SJCRH30 (cell line): Measurements from ENCODE around the gene WSCD1. TPM values are rescaled to one million over a fixed set of nuclear protein-coding genes. Genes with fewer than 3 reads are reported as not detected.

Experiments
- DNase-seq, 2 experiments: peaks; one replicate each; pipeline ENCODE4 v3.0.0-alpha.2; 2015 to 2020
- H3K27ac ChIP-seq: fragments of 250-450 bp; sonication (Bioruptor Pico); 2 replicates; pipeline ENCODE4 v1.5.1; 2020; ENCODE audit warnings: mild to moderate bottlenecking, moderate library complexity
- H3K27me3 ChIP-seq: fragments of 250-450 bp; sonication (Bioruptor Pico); 2 replicates; pipeline ENCODE4 v1.5.1; 2020; ENCODE audit warnings: mild to moderate bottlenecking, moderate library complexity
- H3K36me3 ChIP-seq: fragments of 250-450 bp; sonication (Bioruptor Pico); 2 replicates; pipeline ENCODE4 v1.5.1; 2020; ENCODE audit warnings: mild to moderate bottlenecking, moderate library complexity
- H3K4me1 ChIP-seq: fragments of 250-450 bp; sonication (Bioruptor Pico); 2 replicates; pipeline ENCODE4 v1.5.1; 2020; ENCODE audit warnings: mild to moderate bottlenecking, moderate library complexity
- H3K4me3 ChIP-seq: fragments of 250-450 bp; sonication (Bioruptor Pico); 2 replicates; pipeline ENCODE4 v1.5.1; 2020; ENCODE audit warnings: mild to moderate bottlenecking, moderate library complexity
- H3K9me3 ChIP-seq: fragments of 250-450 bp; sonication (Bioruptor Pico); replicated peaks from 2 replicates; pipeline ENCODE4 v1.5.1; 2020; ENCODE audit warnings: mild to moderate bottlenecking, moderate library complexity
- total RNA-seq: library from RNA; depleted of rRNA; stranded (reverse); fragments of >200 nt; shearing (Covaris generic); gene quantifications from 2 replicates; pipeline ENCODE4 v1.2.3, GENCODE V29; 2014

Gene WSCD1
- total RNA-seq, 1 experiment from 2014 or later = 101 TPM

DNA sequence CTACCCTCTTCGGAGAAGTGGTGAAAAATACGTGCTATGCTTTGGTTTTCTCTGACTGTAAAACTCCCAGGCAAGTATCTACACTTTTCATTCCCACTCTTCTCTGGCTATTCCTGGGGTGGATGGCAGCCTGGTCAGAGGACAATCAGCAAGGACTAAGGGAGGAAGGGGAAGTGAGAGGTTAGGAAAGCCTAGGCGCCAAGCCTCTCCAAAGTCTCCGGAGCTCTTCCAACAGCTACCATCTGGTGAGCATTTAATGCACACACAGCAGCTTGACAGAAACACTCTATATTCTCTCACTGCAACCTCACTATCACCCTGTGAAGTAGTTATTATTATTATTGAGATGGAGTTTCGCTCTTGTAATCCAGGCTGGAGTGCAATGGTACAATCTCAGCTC, 65.1 kb downstream of the WSCD1 start:
- Histone ChIP-seq H3K27me3 (no peaks in the 10 kb centered on the region), H3K4me3 (no peak overlapping the region), H3K9me3 (no peaks in the 10 kb centered on the region), H3K27ac (no peak overlapping the region), H3K36me3 (no peaks in the 10 kb centered on the region), H3K4me1 (no peaks in the 10 kb centered on the region)
- no peak for DNase-seq

DNA sequence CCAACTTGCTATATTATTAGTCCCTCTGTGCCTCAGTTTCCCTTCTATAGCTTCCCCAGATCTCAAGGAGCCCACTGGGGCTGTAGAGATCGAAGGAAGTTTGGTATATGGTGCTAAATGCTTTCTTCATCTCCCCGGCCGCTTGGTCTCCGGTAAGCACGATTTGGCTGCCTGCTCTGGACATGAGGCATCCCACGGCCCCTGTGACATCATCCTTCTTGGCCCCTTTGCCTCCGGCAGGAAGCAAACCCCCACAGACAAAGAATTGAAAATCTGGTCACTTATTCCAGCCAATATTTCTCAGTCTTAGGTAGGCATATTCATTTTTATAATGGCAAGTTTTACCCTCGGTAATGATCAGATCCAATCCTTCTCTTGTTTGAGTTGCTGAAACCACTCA, 65.8 kb downstream of the WSCD1 start:
- Histone ChIP-seq H3K4me3 (no peak overlapping the region), H3K4me1 (no peaks in the 10 kb centered on the region), H3K27ac (no peak overlapping the region), H3K36me3 (no peaks in the 10 kb centered on the region), H3K9me3 (no peaks in the 10 kb centered on the region), H3K27me3 (no peaks in the 10 kb centered on the region)
- no peak for DNase-seq

GRCh38 chr17:6137716-6138502, 67.7 kb downstream of the WSCD1 start:
- Histone ChIP-seq H3K4me3 (no peak overlapping the region), H3K27me3 (no peaks in the 10 kb centered on the region), H3K36me3 (no peaks in the 10 kb centered on the region), H3K9me3 (no peaks in the 10 kb centered on the region), H3K27ac (no peak overlapping the region), H3K4me1 (no peaks in the 10 kb centered on the region)
- no peak for DNase-seq

GRCh38 chr17:6138761-6139446, 68.7 kb downstream of the WSCD1 start:
- no peaks in the 10 kb centered on the region for H3K36me3 ChIP-seq
- H3K4me1 ChIP-seq = no peaks in the 10 kb centered on the region
- no peak overlapping the region for H3K4me3 ChIP-seq
- H3K27ac ChIP-seq = no peak overlapping the region
- H3K9me3 ChIP-seq = no peaks in the 10 kb centered on the region
- no peaks in the 10 kb centered on the region for H3K27me3 ChIP-seq
- no peak for DNase-seq

DNA sequence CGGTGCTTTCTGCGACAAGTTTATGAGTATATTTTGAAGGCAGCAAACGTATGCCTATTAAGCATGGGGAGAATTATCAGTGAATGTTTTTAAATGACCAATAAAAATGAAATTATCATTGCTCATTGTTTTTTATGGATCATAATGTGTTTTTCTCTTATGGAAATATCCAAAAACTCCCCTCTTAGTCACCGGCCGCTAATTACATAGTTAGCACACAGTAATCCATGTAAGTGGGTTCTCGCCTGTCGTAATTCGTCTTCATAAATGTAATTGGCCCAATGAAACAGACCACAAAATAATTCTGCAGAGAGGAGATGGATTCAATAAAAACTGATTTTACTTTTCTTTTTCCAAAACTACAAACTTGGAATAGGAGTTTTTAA, 69.3 kb downstream of the WSCD1 start:
- no peak for DNase-seq
- Histone ChIP-seq H3K9me3 (no peaks in the 10 kb centered on the region), H3K27me3 (no peaks in the 10 kb centered on the region), H3K36me3 (no peaks in the 10 kb centered on the region), H3K4me1 (no peaks in the 10 kb centered on the region), H3K27ac (no peak overlapping the region), H3K4me3 (no peak overlapping the region)

DNA sequence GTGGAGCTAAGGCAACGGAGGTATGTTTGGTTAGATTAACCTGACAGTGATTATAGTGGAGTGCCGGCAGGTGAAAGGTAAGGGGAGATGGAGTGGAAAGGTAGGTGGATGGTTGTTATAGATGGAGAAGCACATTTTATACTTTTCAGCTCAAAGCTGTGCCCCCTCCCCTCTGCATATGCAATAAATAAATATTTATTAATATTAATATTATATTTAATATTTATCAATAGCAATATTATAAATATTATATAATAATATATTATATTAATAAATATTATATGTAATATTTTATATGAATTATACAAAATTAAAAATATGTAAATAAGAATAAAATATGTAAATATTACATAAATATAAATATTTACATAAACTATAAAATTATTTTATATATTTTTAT, 70.0 kb downstream of the WSCD1 start:
- Histone ChIP-seq H3K27ac (no peak overlapping the region), H3K36me3 (no peaks in the 10 kb centered on the region), H3K9me3 (no peaks in the 10 kb centered on the region), H3K27me3 (no peaks in the 10 kb centered on the region), H3K4me1 (no peaks in the 10 kb centered on the region), H3K4me3 (no peak overlapping the region)
- no peak for DNase-seq

DNA sequence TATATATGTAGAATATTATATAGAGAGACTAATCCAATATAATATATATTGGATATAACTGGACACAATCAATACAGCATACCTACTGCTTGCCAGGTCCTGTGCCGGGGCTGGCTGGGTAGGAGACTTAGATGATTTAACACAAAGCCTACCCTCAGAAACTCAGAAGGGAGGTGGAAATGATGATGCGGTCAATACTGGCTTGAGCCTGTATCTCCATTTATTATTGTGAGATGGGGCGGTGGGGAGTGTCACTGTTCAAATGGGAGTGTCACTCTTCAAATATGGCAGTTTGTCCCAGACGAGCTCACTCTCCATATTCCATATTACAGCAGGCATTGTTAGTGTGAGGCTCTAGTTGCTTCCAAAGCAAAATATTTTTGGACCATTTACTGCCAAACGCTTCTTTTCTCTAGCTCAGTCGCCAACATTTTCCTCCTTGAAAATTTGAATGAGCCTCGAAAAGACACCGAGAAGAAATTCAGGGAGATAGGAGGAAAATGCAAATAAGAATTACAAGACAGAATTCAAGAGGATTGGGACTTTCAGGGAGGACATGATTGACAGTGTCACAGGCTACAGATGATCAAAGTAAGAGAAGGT, 70.7 kb downstream of the WSCD1 start:
- Histone ChIP-seq H3K36me3 (no peaks in the 10 kb centered on the region), H3K9me3 (no peaks in the 10 kb centered on the region), H3K4me1 (no peaks in the 10 kb centered on the region), H3K27ac (no peak overlapping the region), H3K4me3 (no peak overlapping the region), H3K27me3 (no peaks in the 10 kb centered on the region)
- DNase-seq = no peak

DNA sequence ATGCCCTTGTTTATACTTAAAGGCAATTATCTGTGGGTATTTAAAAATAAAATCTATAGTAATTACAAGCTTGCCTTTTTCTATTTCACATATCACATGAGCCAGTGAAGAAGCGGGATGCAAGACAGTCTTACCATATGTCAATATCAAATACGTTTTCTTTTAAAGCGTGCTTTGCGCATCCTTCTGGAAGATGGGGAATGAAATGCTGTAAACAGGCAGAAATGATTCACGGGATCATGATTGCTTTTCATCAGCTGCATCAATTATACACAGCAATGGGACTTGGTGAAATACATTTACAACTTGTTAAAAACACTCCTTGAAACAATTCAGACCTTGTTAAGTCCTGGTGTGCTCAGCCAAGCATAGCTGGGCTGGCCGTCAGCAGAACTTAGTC, 72.5 kb downstream of the WSCD1 start:
- no peaks in the 10 kb centered on the region for H3K36me3 ChIP-seq
- DNase-seq = no peak
- H3K9me3 ChIP-seq = no peaks in the 10 kb centered on the region
- no peak overlapping the region for H3K27ac ChIP-seq
- no peaks in the 10 kb centered on the region for H3K27me3 ChIP-seq
- no peaks in the 10 kb centered on the region for H3K4me1 ChIP-seq
- no peak overlapping the region for H3K4me3 ChIP-seq

DNA sequence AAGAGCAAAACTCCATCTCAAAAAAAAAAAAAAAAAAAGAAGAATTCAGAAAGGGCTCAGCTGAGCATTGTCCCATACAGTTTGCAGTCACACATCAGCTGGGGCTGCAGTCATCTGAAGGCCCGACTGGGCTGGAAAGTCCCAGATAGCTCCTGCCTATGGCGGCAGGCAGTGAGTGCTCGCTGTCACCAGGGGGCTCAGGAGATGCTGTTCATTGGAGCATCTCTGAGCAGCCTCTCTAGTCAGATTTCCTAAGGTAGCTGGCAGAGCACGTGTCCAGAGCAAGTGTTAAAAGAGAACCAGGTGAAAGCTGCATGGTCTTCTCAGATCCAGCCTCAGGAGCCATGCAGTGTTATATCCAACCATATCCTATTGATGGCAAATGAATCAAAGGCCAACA, 75.8 kb downstream of the WSCD1 start:
- DNase-seq = no peak
- Histone ChIP-seq H3K4me1 (no peaks in the 10 kb centered on the region), H3K27ac (no peak overlapping the region), H3K9me3 (no peaks in the 10 kb centered on the region), H3K27me3 (no peaks in the 10 kb centered on the region), H3K36me3 (no peaks in the 10 kb centered on the region), H3K4me3 (no peak overlapping the region)

GRCh38 chr17:6147042-6147441, 76.9 kb downstream of the WSCD1 start:
- Histone ChIP-seq H3K36me3 (no peaks in the 10 kb centered on the region), H3K27me3 (no peaks in the 10 kb centered on the region), H3K27ac (no peak overlapping the region), H3K4me1 (no peaks in the 10 kb centered on the region), H3K4me3 (no peak overlapping the region), H3K9me3 (no peaks in the 10 kb centered on the region)
- DNase-seq = no peak

DNA sequence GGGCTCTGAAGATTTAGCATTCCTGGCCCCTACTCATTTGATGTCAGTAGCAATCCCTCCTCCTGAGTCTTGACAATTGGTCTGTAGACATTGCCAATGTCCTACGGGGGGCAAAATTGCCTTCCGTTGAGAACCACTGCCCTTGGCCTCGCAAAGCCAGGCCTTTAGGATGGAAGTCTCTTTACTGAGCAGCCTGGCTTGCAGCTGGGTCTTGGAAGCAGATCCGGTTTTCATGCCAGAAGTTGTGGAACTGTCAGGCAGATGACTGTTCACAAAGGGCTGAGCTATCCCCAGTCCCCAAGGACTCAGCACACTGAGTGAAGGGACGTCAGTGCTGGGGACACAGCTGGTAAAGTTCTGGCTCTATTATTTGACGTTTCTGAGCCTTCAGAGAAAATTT, 83.2 kb downstream of the WSCD1 start:
- DNase-seq = no peak

GRCh38 chr17:6157716-6158115, 87.5 kb downstream of the WSCD1 start:
- Histone ChIP-seq H3K36me3 (no peaks in the 10 kb centered on the region), H3K4me1 (peaks cover 12% of the 10 kb centered on the region), H3K27ac (no peak overlapping the region), H3K4me3 (no peak overlapping the region), H3K9me3 (no peaks in the 10 kb centered on the region), H3K27me3 (no peaks in the 10 kb centered on the region)
- DNase-seq = no peak

More for the DNA sequence above, 83.2 kb downstream of the WSCD1 start:
- Histone ChIP-seq H3K36me3 (no peaks in the 10 kb centered on the region), H3K4me1 (no peaks in the 10 kb centered on the region), H3K27me3 (no peaks in the 10 kb centered on the region), H3K27ac (no peak overlapping the region), H3K9me3 (no peaks in the 10 kb centered on the region), H3K4me3 (no peak overlapping the region)

GRCh38 chr17:6159541-6160231, 89.5 kb downstream of the WSCD1 start:
- Histone ChIP-seq H3K4me3 (no peak overlapping the region), H3K27ac (no peak overlapping the region), H3K9me3 (no peaks in the 10 kb centered on the region), H3K4me1 (peaks cover 28% of the 10 kb centered on the region), H3K36me3 (no peaks in the 10 kb centered on the region), H3K27me3 (no peaks in the 10 kb centered on the region)
- DNase-seq = no peak

- Histone ChIP-seq H3K4me3 (no peak overlapping the region), H3K4me1 (peaks cover 34% of the 10 kb centered on the region), H3K36me3 (no peaks in the 10 kb centered on the region), H3K9me3 (no peaks in the 10 kb centered on the region), H3K27ac (no peak overlapping the region), H3K27me3 (no peaks in the 10 kb centered on the region)
- no peak for DNase-seq
Observed at GRCh38 chr17:6160232-6160555, 90.0 kb downstream of the WSCD1 start.
